ENCODE data around the gene ZNF777. TPM values are rescaled to one million over a fixed set of nuclear protein-coding genes. Genes with fewer than 3 reads are reported as not detected.
A peak's percentile ranks its signal among the peaks of the same experiment; 100 is the strongest.

The ZNF777 gene
- polyA plus RNA-seq, 2 of the 4 experiments (the other 2 are of a cell fraction): 5.4 to 10.5 TPM

DNA sequence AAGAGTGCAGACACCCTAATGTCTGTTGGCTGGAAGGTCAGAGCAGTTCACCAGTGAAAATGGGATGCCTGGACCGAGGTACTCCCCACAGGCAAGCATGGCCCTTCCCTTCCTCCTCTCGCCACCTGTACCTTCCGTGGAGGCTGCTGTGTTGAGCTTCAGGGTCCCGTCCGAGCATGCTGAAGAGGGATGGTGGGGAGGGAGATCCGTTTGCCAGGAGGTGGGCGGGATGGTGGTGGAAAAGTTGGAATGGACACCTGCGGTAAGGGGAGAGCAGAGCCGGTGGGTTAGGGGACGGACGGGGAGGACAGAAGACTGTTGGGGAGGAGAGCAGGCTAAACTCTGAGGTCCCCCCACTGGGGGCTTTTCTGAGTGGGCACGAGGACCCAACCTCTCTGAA, 15.9 kb upstream of the ZNF777 start (continued):
- no peak for TF ChIP-seq POLR2AphosphoS2 (conservative IDR thresholded peaks at IDR 0.05; ENCODE audit: low read length)
- no peak for TF ChIP-seq CHD2 (IDR thresholded peaks at IDR 0.05; ENCODE audit: low read length, partially characterized antibody)
- TF ChIP-seq KDM1A (IDR thresholded peaks at IDR 0.05; ENCODE audit: low read depth): no peak

DNA sequence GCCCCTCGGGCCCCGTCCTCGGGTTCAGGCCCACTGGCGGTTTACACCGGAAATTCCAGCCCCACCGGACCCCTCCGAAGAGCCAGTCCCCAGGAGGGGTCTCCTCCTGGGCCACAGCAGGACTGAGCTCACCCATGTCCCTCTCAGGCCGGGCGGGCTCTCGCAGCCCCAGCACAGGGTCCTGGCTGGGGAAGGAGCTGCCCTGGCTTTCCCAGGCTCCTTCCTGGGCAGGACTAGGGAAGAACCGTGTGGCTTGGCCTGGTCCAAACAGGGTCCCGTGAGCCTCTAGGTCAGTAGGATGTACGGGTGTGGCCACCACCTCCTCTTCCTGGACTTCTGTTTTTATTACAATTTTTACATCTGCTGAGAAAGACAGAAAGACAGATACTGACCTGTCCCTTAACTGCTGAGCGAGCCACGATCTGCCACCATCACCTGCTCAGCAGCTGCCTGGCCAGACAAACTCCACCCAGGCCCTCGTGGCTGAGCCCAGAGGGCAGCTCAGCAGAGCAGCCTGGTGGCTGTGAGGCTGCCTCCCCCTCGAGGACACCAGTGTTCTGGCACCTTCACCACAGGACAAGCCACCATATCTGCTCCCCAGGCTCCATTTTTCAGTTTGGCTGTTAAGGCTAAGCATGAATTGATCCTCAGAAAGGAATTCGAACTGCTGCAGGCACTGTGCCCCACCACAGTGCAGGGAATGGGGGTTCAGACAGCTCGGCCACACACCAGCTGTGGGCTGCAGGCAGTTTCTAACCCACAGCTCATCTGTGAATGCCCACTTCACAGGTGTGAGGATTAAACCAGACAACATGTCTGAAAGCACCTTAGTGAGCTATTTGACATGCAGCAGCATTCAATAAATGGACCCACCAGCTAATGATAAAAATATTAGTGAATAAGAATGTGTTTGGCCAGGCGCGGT, 14.5 kb upstream of the ZNF777 start:
- TF ChIP-seq HOXB13 (CRISPR knock-in tag; IDR thresholded peaks at IDR 0.05; ENCODE audit: low read depth) (no peak), JUNB (IDR thresholded peaks at IDR 0.05) (no peak), ZSCAN20 (CRISPR knock-in tag; IDR thresholded peaks at IDR 0.05) (no peak), PHF8 (IDR thresholded peaks at IDR 0.05; ENCODE audit: borderline replicate concordance, low read depth) (no peak), NFE2L2 (conservative IDR thresholded peaks at IDR 0.05; ENCODE audit: low read length) (no peak), ESRRA (IDR thresholded peaks at IDR 0.05; ENCODE audit: borderline replicate concordance, low read length) (no peak), HOXA7 (CRISPR knock-in tag; IDR thresholded peaks at IDR 0.05) (no peak), SREBF2 (IDR thresholded peaks at IDR 0.05) (no peak), CEBPB (IDR thresholded peaks at IDR 0.05) (no peak), RAD21 (conservative IDR thresholded peaks at IDR 0.05 in 1 of 2, IDR thresholded peaks at IDR 0.05 in 1 of 2) (no peak), HOXB5 (CRISPR knock-in tag; IDR thresholded peaks at IDR 0.05) (no peak), TFCP2L1 (CRISPR knock-in tag; IDR thresholded peaks at IDR 0.05) (no peak), ZFP36 (IDR thresholded peaks at IDR 0.05; ENCODE audit: borderline replicate concordance, partially characterized antibody) (no peak)
- TF ChIP-seq, protein P1, sequence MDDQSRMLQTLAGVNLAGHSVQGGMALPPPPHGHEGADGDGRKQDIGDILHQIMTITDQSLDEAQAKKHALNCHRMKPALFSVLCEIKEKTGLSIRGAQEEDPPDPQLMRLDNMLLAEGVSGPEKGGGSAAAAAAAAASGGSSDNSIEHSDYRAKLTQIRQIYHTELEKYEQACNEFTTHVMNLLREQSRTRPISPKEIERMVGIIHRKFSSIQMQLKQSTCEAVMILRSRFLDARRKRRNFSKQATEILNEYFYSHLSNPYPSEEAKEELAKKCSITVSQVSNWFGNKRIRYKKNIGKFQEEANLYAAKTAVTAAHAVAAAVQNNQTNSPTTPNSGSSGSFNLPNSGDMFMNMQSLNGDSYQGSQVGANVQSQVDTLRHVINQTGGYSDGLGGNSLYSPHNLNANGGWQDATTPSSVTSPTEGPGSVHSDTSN (IDR thresholded peaks at IDR 0.05): no peak
- TF ChIP-seq, protein P2, sequence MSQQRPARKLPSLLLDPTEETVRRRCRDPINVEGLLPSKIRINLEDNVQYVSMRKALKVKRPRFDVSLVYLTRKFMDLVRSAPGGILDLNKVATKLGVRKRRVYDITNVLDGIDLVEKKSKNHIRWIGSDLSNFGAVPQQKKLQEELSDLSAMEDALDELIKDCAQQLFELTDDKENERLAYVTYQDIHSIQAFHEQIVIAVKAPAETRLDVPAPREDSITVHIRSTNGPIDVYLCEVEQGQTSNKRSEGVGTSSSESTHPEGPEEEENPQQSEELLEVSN (IDR thresholded peaks at IDR 0.05; ENCODE audit: borderline replicate concordance, low read depth): no peak
- TF ChIP-seq, protein P3, sequence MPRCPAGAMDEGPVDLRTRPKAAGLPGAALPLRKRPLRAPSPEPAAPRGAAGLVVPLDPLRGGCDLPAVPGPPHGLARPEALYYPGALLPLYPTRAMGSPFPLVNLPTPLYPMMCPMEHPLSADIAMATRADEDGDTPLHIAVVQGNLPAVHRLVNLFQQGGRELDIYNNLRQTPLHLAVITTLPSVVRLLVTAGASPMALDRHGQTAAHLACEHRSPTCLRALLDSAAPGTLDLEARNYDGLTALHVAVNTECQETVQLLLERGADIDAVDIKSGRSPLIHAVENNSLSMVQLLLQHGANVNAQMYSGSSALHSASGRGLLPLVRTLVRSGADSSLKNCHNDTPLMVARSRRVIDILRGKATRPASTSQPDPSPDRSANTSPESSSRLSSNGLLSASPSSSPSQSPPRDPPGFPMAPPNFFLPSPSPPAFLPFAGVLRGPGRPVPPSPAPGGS (IDR thresholded peaks at IDR 0.05): no peak
- CTCF ChIA-PET: interaction anchor here (0.9 to 1.5 kb wide), 5 partner anchors 13 to 99 kb away, joined by 3 to 5 read pairs (median 4); partner anchors contain the start of gene ZNF777
- H3K4me1 ChIP-seq: no peaks in the 10 kb centered on the region
- ATAC-seq: peak in 1 of 2 experiments; percentile 60; a peak in 3 of 6 replicates
- POLR2A ChIA-PET: interaction anchor here (1.1 kb wide), 1 partner anchor 15 kb away, joined by 4 read pairs; the partner anchor contains the start of gene ZNF777
- peaks cover 8% of the 10 kb centered on the region; the same call in 1 of the 3 replicates for H3K9me3 ChIP-seq
- WGBS (ENCODE audit: missing lambda C conversion rate): 88% methylated on average over 16 of the region's 21 CpGs
- no peak for FAIRE-seq
- no peak for DNase-seq (ENCODE audit: low read depth in 1 of 2, low spot score in 1 of 2)
- no peak overlapping the region for H3K4me3 ChIP-seq
- no peak overlapping the region for H3K27ac ChIP-seq
- no peak overlapping the region for H3K4me2 ChIP-seq
